Naive thymus-derived CD4-positive, alpha-beta T cell (primary cell): ENCODE measurements around the gene LAMC1. TPM values are rescaled to one million over a fixed set of nuclear protein-coding genes. Genes with fewer than 3 reads are reported as not detected.

Source experiments
- ATAC-seq: fragments of 150-1000 bp; cut with Tn5 transposase; 2 replicates; pipeline ENCODE4 v1.10.0; 2021; ENCODE audit warnings: mild to moderate bottlenecking, moderate library complexity
- CTCF ChIA-PET: fragments of 350-600 bp; sonication (Branson Sonifier 250); formaldehyde crosslinking; loops from one replicate; lab custom pipeline; 2021; ENCODE audit warnings: antibody characterized with exemption; lab: Charles Lee
- POLR2A ChIA-PET: fragments of 350-600 bp; sonication (Branson Sonifier 250); formaldehyde crosslinking; loops from one replicate; lab custom pipeline; 2021; ENCODE audit warnings: antibody characterized with exemption, inconsistent platforms; lab: Charles Lee
- DNase-seq, 9 donors: peaks; one replicate each; pipeline versions ENCODE4 v3.0.0 to v3.0.0-alpha.2; 2020 to 2022; ENCODE audit warnings: mixed read lengths in 1 of 9
- H3K27ac ChIP-seq: one replicate; pipeline ENCODE4 v1.7.0; 2013; ENCODE audit warnings: mild to moderate bottlenecking, low read depth, low read length, moderate library complexity
- H3K27me3 ChIP-seq, 2 donors: one replicate each; pipeline ENCODE4 v1.7.0; 2013; ENCODE audit warnings: low read length in 2 of 2, mild to moderate bottlenecking in 2 of 2, moderate library complexity in 2 of 2; ENCODE audit not compliant: control insufficient read depth in 2 of 2, insufficient read depth in 2 of 2
- H3K36me3 ChIP-seq, 3 experiments: 1 replicate in 2 of 3; 2 replicates in 1 of 3; pipeline ENCODE4 v1.7.0; 2013; ENCODE audit warnings: low read length in 3 of 3, mild to moderate bottlenecking in 3 of 3, moderate library complexity in 1 of 3; ENCODE audit not compliant: insufficient read depth in 3 of 3, control insufficient read depth in 2 of 3
- H3K4me1 ChIP-seq, 2 donors: one replicate each; pipeline ENCODE4 v1.7.0; 2013; ENCODE audit warnings: low read length in 2 of 2, mild to moderate bottlenecking in 2 of 2, moderate library complexity in 1 of 2; ENCODE audit not compliant: control insufficient read depth in 2 of 2, insufficient read depth in 2 of 2
- H3K4me3 ChIP-seq: 2 replicates; pipeline ENCODE4 v1.7.0; 2013; ENCODE audit warnings: mild to moderate bottlenecking, low read length
- H3K9me3 ChIP-seq, 3 experiments: 1 replicate in 2 of 3; 2 replicates in 1 of 3; pipeline ENCODE4 v1.7.0; 2013; ENCODE audit warnings: low read length in 3 of 3; ENCODE audit not compliant: control insufficient read depth in 2 of 3
- H3K27ac Mint-ChIP-seq, 9 donors: one replicate each; pipeline ENCODE4 v1.8.0; 2020 to 2022; ENCODE audit warnings: mixed read lengths in 9 of 9, mild to moderate bottlenecking in 8 of 9, moderate library complexity in 5 of 9, inconsistent platforms in 2 of 9
- H3K27me3 Mint-ChIP-seq, 5 donors: one replicate each; pipeline ENCODE4 v1.8.0; 2021 to 2022; ENCODE audit warnings: mixed read lengths in 5 of 5, mild to moderate bottlenecking in 1 of 5
- H3K36me3 Mint-ChIP-seq, 5 donors: one replicate each; pipeline ENCODE4 v1.8.0; 2020 to 2022; ENCODE audit warnings: mixed read lengths in 5 of 5, mild to moderate bottlenecking in 3 of 5, inconsistent platforms in 1 of 5
- H3K4me1 Mint-ChIP-seq, 7 donors: one replicate each; pipeline ENCODE4 v1.8.0; 2020 to 2022; ENCODE audit warnings: mixed read lengths in 7 of 7, mild to moderate bottlenecking in 3 of 7, inconsistent platforms in 1 of 7
- H3K4me3 Mint-ChIP-seq, 10 donors: one replicate each; pipeline ENCODE4 v1.8.0; 2020 to 2022; ENCODE audit warnings: mild to moderate bottlenecking in 10 of 10, mixed read lengths in 10 of 10, moderate library complexity in 6 of 10, inconsistent platforms in 2 of 10
- H3K9me3 Mint-ChIP-seq, 11 donors: one replicate each; pipeline ENCODE4 v1.8.0; 2020 to 2022; ENCODE audit warnings: mixed read lengths in 11 of 11, mild to moderate bottlenecking in 4 of 11, inconsistent platforms in 1 of 11, moderate library complexity in 1 of 11
- intact Hi-C, 2 donors: fragments of 100-400 bp; cut with micrococcal nuclease; formaldehyde crosslinking; loops; one replicate each; pipeline ENCODE4 v1.15.1; 2023
- polyA plus RNA-seq, 2 donors: library from polyadenylated mRNA; unstranded; fragments of 300-500 nt; fragmentation: Illumina TruSeq; gene quantifications; one replicate each; pipeline ENCODE4 v1.2.3, GENCODE V29; 2021
- total RNA-seq, 6 experiments: library from RNA in 5 of 6; stranded (reverse) in 5 of 6; gene quantifications; 1 replicate in 5 of 6; 2 replicates in 1 of 6; pipeline ENCODE4 v1.2.3 and lab custom pipeline; 2021 to 2026

The LAMC1 gene
- total and polyA plus RNA-seq, 7 experiments from 2014 or later = 0.02 to 1.3 (median 0.24) TPM; not detected in 2

DNA sequence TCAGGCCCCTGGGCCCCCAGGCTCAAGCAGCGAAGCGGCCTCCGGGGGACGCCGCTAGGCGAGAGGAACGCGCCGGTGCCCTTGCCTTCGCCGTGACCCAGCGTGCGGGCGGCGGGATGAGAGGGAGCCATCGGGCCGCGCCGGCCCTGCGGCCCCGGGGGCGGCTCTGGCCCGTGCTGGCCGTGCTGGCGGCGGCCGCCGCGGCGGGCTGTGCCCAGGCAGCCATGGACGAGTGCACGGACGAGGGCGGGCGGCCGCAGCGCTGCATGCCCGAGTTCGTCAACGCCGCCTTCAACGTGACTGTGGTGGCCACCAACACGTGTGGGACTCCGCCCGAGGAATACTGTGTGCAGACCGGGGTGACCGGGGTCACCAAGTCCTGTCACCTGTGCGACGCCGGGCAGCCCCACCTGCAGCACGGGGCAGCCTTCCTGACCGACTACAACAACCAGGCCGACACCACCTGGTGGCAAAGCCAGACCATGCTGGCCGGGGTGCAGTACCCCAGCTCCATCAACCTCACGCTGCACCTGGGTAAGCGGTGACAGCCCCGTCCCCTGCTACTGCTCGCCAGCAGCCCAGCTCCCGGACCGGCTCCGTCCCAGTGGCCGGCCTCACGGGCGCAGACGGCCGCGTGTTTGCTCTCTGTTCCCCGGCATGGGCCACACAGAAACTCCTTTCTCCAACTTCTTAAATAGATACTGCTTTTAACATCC, 539 bp downstream of the LAMC1 start:
- peaks cover 69 to 82% (median 76%) of the 10 kb centered on the region in 5 donors for H3K27me3 Mint-ChIP-seq
- Histone ChIP-seq H3K36me3 (no peaks in the 10 kb centered on the region), H3K9me3 (no peaks in the 10 kb centered on the region), H3K4me3 (peak overlapping the region; percentile 12), H3K27ac (no peak overlapping the region), H3K4me1 (peaks cover 6 to 18% of the 10 kb centered on the region in 2 donors), H3K27me3 (peaks cover 4 to 36% of the 10 kb centered on the region in 2 donors)
- intact Hi-C loops = loop anchor here (1.0 kb wide), 2 partner anchors 9 to 10 kb away; no protein-coding TSS in a partner anchor
- H3K9me3 Mint-ChIP-seq = peaks cover 0 to 24% (median 6%) of the 10 kb centered on the region in 11 donors
- DNase-seq (peak in 7 of 9 donors; percentile 5 to 43 (median 12)), ATAC-seq (peak; percentile 65)
- peaks cover 12 to 21% (median 18%) of the 10 kb centered on the region in 7 donors for H3K4me1 Mint-ChIP-seq
- H3K36me3 Mint-ChIP-seq = peaks cover 0 to 8% (median 0%) of the 10 kb centered on the region in 5 donors
- peak overlapping the region; percentile 67 to 89 (median 82) for H3K4me3 Mint-ChIP-seq
- POLR2A ChIA-PET = no interaction called here
- H3K27ac Mint-ChIP-seq = peak overlapping the region in 1 of 9 donors; percentile 5
- CTCF ChIA-PET = no interaction called here

DNA sequence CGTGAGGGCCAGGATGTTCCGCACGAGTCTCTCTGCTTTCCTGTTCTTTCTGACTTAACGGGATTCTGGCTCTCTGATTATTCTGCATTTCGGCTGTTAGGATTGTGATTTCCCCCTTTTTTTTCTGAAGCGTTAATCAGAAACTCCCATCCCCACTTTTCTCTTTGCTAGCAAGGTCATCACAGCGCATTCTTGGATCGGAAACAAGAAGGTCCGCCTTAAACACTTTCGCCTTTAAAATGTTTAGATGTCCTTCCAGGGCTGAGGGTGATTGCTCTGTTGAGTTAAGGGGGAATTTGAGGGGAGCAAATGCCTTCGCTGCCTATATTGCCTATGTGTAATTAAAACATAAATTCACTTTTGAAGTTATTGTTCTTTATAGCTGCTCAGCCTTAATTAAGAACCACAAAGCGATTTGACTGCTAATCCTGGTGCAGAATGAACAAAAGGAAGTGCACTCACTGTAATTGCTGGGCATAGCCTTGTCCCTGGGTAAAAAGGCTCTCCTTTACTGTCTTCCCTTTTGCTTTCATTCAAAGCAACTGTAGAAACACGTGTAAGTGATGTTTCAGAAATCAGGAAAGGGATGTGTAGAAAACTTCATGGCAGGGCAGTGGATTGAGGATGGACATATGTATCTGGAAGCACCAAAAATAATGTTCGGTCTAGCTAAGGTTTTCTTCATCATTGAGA, 1.2 kb downstream of the LAMC1 start:
- Histone ChIP-seq H3K4me3 (peak overlapping the region; percentile 12), H3K36me3 (no peaks in the 10 kb centered on the region), H3K27ac (no peak overlapping the region), H3K9me3 (no peaks in the 10 kb centered on the region), H3K27me3 (peaks cover 4 to 32% of the 10 kb centered on the region in 2 donors), H3K4me1 (peaks cover 6 to 18% of the 10 kb centered on the region in 2 donors)
- DNase-seq (no peak), ATAC-seq (no peak)
- ChIA-PET POLR2A (no interaction called here), CTCF (no interaction called here)
- H3K9me3 Mint-ChIP-seq = peaks cover 0 to 24% (median 6%) of the 10 kb centered on the region in 11 donors
- peak overlapping the region; percentile 67 to 89 (median 82) for H3K4me3 Mint-ChIP-seq
- peaks cover 12 to 21% (median 18%) of the 10 kb centered on the region in 7 donors for H3K4me1 Mint-ChIP-seq
- H3K27ac Mint-ChIP-seq = peak overlapping the region in 1 of 9 donors; percentile 5
- H3K27me3 Mint-ChIP-seq = peaks cover 75 to 84% (median 79%) of the 10 kb centered on the region in 5 donors
- peaks cover 0 to 14% (median 0%) of the 10 kb centered on the region in 5 donors for H3K36me3 Mint-ChIP-seq
- intact Hi-C loops = loop anchor here (1.0 kb wide), 2 partner anchors 8 to 9 kb away; no protein-coding TSS in a partner anchor

DNA sequence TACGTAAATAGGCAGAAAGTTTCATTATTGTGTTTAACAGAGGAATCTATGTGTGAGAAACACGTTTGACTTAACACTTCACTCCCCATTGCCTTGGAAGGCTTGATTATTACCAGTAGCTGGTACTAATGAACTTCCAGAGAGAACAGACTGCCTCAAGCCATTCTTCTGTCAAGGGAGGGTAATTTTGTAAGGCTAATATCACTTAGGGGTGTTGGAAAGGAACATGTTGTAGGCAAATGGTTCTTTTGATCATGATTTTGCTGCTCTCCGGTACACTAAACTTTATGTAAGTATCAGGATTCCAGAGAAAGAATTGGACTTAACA, 1.8 kb downstream of the LAMC1 start:
- ATAC-seq (no peak), DNase-seq (no peak)
- peak overlapping the region in 7 of 10 donors; percentile 67 to 89 (median 80) for H3K4me3 Mint-ChIP-seq
- H3K9me3 ChIP-seq = no peaks in the 10 kb centered on the region
- H3K27me3 ChIP-seq = peaks cover 4 to 32% of the 10 kb centered on the region in 2 donors
- peaks cover 75 to 87% (median 81%) of the 10 kb centered on the region in 5 donors for H3K27me3 Mint-ChIP-seq
- CTCF ChIA-PET = no interaction called here
- no peak overlapping the region for H3K4me3 ChIP-seq
- peaks cover 0 to 24% (median 6%) of the 10 kb centered on the region in 11 donors for H3K9me3 Mint-ChIP-seq
- no peak overlapping the region for H3K27ac Mint-ChIP-seq
- POLR2A ChIA-PET = no interaction called here
- peaks cover 6 to 18% of the 10 kb centered on the region in 2 donors for H3K4me1 ChIP-seq
- no peaks in the 10 kb centered on the region for H3K36me3 ChIP-seq
- peaks cover 12 to 21% (median 18%) of the 10 kb centered on the region in 7 donors for H3K4me1 Mint-ChIP-seq
- H3K27ac ChIP-seq = no peak overlapping the region
- H3K36me3 Mint-ChIP-seq = peaks cover 0 to 16% (median 0%) of the 10 kb centered on the region in 5 donors
- intact Hi-C loops = no loop called here

DNA sequence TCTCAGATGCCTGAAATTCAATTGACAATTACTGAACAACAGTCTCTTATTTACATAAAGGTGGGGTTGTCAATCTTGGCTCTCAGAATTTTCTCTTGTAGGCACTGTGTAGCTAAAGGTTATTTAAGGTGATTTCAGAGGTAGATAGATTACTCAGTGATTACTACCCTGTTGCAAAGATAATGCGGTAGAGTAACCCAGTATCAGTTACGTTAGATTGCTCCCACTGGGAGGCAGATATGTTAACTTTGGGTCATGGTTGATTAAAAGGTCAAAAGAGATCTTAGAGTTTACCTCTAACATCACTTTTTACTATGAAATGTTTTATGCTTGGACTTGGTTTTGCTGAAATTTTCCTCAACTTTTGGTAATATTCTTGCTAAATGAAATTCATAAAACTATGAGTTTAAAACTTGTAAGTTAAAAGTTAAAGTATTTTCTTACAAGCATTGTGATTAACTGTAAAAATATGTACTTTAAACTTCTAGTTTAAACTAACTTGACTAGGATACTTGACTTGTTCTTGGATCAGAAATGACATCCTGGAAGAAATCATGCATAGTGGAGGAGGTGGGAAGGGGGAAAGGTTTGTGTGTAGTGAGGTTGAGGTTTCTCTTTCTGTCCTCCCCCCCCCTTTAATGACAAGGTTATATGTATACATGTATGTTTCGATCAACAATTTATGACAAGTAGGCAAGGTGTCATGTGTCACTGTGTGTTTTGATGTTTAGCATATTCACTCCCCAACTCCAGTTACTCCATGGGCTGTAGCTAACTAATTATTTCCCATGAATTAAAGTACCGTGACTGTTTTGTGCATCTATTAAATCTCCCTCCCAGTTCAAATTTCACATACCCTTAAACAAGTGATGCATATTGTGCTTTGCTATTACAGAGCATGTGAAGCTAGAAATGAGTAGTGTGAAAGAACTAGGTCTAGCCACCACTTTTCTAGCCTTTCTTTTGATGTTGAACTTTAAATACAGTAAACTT, 2.9 kb downstream of the LAMC1 start:
- no peak overlapping the region for H3K4me3 ChIP-seq
- H3K27me3 ChIP-seq = peaks cover 4 to 32% of the 10 kb centered on the region in 2 donors
- DNase-seq (no peak), ATAC-seq (no peak)
- Mint-ChIP-seq H3K27ac (no peak overlapping the region), H3K4me1 (peaks cover 12 to 21% (median 18%) of the 10 kb centered on the region in 7 donors), H3K36me3 (peaks cover 0 to 16% (median 0%) of the 10 kb centered on the region in 5 donors), H3K27me3 (peaks cover 67 to 84% (median 80%) of the 10 kb centered on the region in 5 donors), H3K4me3 (peak overlapping the region in 1 of 10 donors; percentile 11), H3K9me3 (peaks cover 0 to 24% (median 6%) of the 10 kb centered on the region in 11 donors)
- intact Hi-C loops = no loop called here
- POLR2A ChIA-PET = no interaction called here
- H3K4me1 ChIP-seq = peaks cover 6 to 18% of the 10 kb centered on the region in 2 donors
- CTCF ChIA-PET = no interaction called here
- H3K36me3 ChIP-seq = no peaks in the 10 kb centered on the region
- H3K27ac ChIP-seq = no peak overlapping the region
- no peaks in the 10 kb centered on the region for H3K9me3 ChIP-seq

DNA sequence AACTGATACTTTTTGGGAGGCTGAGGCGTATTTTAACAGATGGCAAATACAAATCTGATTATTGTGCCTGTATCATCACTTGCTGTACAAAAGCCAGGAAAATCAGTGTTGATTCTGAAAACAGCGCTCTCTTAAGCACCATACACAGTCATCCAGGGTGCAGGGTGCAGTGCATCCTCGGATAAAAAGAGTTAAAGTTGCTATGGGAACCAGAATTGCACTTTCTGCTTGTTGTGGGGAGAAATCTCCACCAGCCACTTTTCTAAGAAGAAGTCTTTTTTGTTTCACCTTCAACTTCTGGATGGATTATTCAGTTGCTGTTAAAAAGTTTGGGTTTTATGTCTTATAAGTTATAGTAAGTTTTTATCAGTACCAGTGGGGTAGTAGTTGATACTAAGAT, 3.8 kb downstream of the LAMC1 start:
- no peaks in the 10 kb centered on the region for H3K9me3 ChIP-seq
- H3K9me3 Mint-ChIP-seq = peaks cover 0 to 20% (median 3%) of the 10 kb centered on the region in 11 donors
- H3K4me1 ChIP-seq = peaks cover 6 to 18% of the 10 kb centered on the region in 2 donors
- H3K27me3 Mint-ChIP-seq = peaks cover 58 to 82% (median 78%) of the 10 kb centered on the region in 5 donors
- ATAC-seq (no peak), DNase-seq (no peak)
- peaks cover 0 to 13% (median 0%) of the 10 kb centered on the region in 5 donors for H3K36me3 Mint-ChIP-seq
- intact Hi-C loops = no loop called here
- H3K4me3 Mint-ChIP-seq = no peak overlapping the region
- H3K27ac ChIP-seq = no peak overlapping the region
- peaks cover 4 to 32% of the 10 kb centered on the region in 2 donors for H3K27me3 ChIP-seq
- peaks cover 12 to 21% (median 16%) of the 10 kb centered on the region in 7 donors for H3K4me1 Mint-ChIP-seq
- ChIA-PET POLR2A (no interaction called here), CTCF (no interaction called here)
- H3K4me3 ChIP-seq = no peak overlapping the region
- no peak overlapping the region for H3K27ac Mint-ChIP-seq
- no peaks in the 10 kb centered on the region for H3K36me3 ChIP-seq

DNA sequence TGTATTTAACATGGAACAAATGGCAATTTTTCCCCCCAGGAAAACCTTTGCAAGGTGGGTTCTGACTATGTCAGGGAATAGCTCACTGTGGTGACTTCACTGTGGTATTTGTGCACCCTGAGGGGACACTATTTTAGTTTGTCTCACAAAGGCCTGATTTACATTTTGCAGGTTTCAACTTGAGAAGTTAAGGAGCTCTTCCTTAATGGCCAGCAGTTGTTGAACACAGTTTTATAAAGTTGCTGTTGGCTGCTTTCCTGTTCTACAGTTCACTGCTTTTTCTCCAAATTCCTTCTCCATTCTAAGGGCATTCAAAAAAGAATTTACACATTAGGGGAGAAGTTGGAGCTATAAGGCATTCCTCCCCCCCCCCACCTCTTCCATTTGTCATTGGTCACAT, 4.6 kb downstream of the LAMC1 start:
- Mint-ChIP-seq H3K27me3 (peaks cover 60 to 83% (median 79%) of the 10 kb centered on the region in 5 donors), H3K9me3 (peaks cover 0 to 15% (median 3%) of the 10 kb centered on the region in 11 donors), H3K4me1 (peaks cover 7 to 16% (median 12%) of the 10 kb centered on the region in 7 donors), H3K27ac (no peak overlapping the region), H3K36me3 (peaks cover 0 to 12% (median 0%) of the 10 kb centered on the region in 5 donors), H3K4me3 (no peak overlapping the region)
- Histone ChIP-seq H3K27ac (no peak overlapping the region), H3K27me3 (peaks cover 4 to 34% of the 10 kb centered on the region in 2 donors), H3K9me3 (no peaks in the 10 kb centered on the region), H3K4me1 (peaks cover 6 to 19% of the 10 kb centered on the region in 2 donors), H3K36me3 (no peaks in the 10 kb centered on the region), H3K4me3 (no peak overlapping the region)
- ATAC-seq (no peak), DNase-seq (no peak)
- ChIA-PET POLR2A (interaction anchor here (0.6 kb wide), 1 partner anchor 191 kb away, joined by 4 read pairs; no protein-coding TSS in a partner anchor), CTCF (no interaction called here)
- intact Hi-C loops = no loop called here
